HG03280 (cell line): Measurements from ENCODE around the gene DGKA.
A peak's percentile ranks its signal among the peaks of the same experiment; 100 is the strongest.
"Not testable (repeated sequence)": the region's sequence is repeated elsewhere in the genome, so short reads cannot be mapped to it uniquely, and the experiment has no call there.

Source experiments
- ATAC-seq: cut with Tn5 transposase; IDR thresholded peaks from one replicate; pipeline ENCODE4 v1.9.1; 2021; ENCODE audit warnings: mild to moderate bottlenecking, moderate library complexity; ENCODE audit not compliant: unreplicated experiment

The DGKA gene

GRCh38 chr12:55965941-55966407, 35.0 kb downstream of the DGKA start, which contains the start of gene PMEL:
Gene PMEL, minus strand, starts transcription at chr12:55966042. Its CDS starts 31 bp downstream, at chr12:55966011.
- peak; percentile 2 for ATAC-seq

- peak; percentile 97 for ATAC-seq
Observed at GRCh38 chr12:55966408-55967281, 35.7 kb downstream of the DGKA start, which contains the start of gene CDK2. Gene CDK2, plus strand, starts transcription at chr12:55966830. Its CDS starts 179 bp downstream, at chr12:55967009.

GRCh38 chr12:55969356-55969755, 38.4 kb downstream of the DGKA start:
- ATAC-seq: no peak

GRCh38 chr12:55970775-55971174, 39.8 kb downstream of the DGKA start:
- no peak for ATAC-seq

- ATAC-seq: no peak
Observed at GRCh38 chr12:55972042-55972441, 41.1 kb downstream of the DGKA start.

GRCh38 chr12:55972456-55972855, 41.5 kb downstream of the DGKA start:
- no peak for ATAC-seq

- ATAC-seq: no peak
Observed at GRCh38 chr12:55972911-55973598, 42.1 kb downstream of the DGKA start.

- ATAC-seq: peak; percentile 93
Observed at GRCh38 chr12:55973599-55974307, 42.8 kb downstream of the DGKA start, which contains the start of gene RAB5B. Gene RAB5B, plus strand, starts transcription at chr12:55974078. Its CDS starts 12,883 bp downstream, at chr12:55986961.

GRCh38 chr12:55974308-55974730, 43.4 kb downstream of the DGKA start:
- ATAC-seq: peak; percentile 12

- ATAC-seq: no peak
Observed at GRCh38 chr12:55978393-55978792, 47.4 kb downstream of the DGKA start.

GRCh38 chr12:55979069-55979468, 48.1 kb downstream of the DGKA start:
- no peak for ATAC-seq

GRCh38 chr12:55981882-55982281, 50.9 kb downstream of the DGKA start:
- not testable (repeated sequence) for ATAC-seq

- peak; percentile 59 for ATAC-seq
Observed at GRCh38 chr12:55982319-55982936, 51.5 kb downstream of the DGKA start.

- ATAC-seq: no peak
Observed at GRCh38 chr12:55983232-55983842, 52.4 kb downstream of the DGKA start.

- no peak for ATAC-seq
Observed at GRCh38 chr12:55984861-55985260, 53.9 kb downstream of the DGKA start.

GRCh38 chr12:55985341-55985740, 54.4 kb downstream of the DGKA start:
- ATAC-seq: no peak

- ATAC-seq: not testable (repeated sequence)
Observed at GRCh38 chr12:55985976-55986375, 55.0 kb downstream of the DGKA start.

GRCh38 chr12:55991110-55991509, 60.1 kb downstream of the DGKA start:
- no peak for ATAC-seq

- ATAC-seq: no peak
Observed at GRCh38 chr12:55993230-55993853, 62.4 kb downstream of the DGKA start.

- ATAC-seq: no peak
Observed at GRCh38 chr12:55995366-55995765, 64.4 kb downstream of the DGKA start.
